Right ventricle myocardium inferior (tissue), 1 donor: ENCODE measurements around the gene NFATC2. TPM values are rescaled to one million over a fixed set of nuclear protein-coding genes. Genes with fewer than 3 reads are reported as not detected.
"Not testable (repeated sequence)": the region's sequence is repeated elsewhere in the genome, so short reads cannot be mapped to it uniquely, and the experiment has no call there.

Experiments used
- ATAC-seq: fragments of 200-7000 bp; cut with Tn5 transposase; one replicate; pipeline ENCODE4 v1.9.1; 2020; ENCODE audit warnings: mild to moderate bottlenecking, moderate library complexity
- DNase-seq: peaks from one replicate; pipeline ENCODE4 v3.0.0; 2021; ENCODE audit errors: missing footprints
- intact Hi-C: fragments of 100-400 bp; cut with DNase I; formaldehyde crosslinking; loops from one replicate; pipeline ENCODE4 v1.11.0; 2022
- total RNA-seq: library from RNA; stranded (reverse); fragmentation: NEBNext Ultra II Directional; extraction: Animal tissue kit (Norgen Biotek cat#: 25700); gene quantifications from one replicate; pipeline ENCODE4 v1.2.1, GENCODE V29; 2021
- donor health status: DM: no; HTN: yes; CAD: no; lungs with severe emphysema.

Gene NFATC2
- total RNA-seq, 1 donor from 2014 or later, result 2.1 TPM

GRCh38 chr20:51467956-51468626 is 74.4 kb downstream of the NFATC2 start:
- no peak for ATAC-seq
- DNase-seq, result no peak
- intact Hi-C loops, result no loop called here

GRCh38 chr20:51463998-51464397 is 78.5 kb downstream of the NFATC2 start:
- no peak for ATAC-seq
- intact Hi-C loops, result no loop called here
- no peak for DNase-seq

- DNase-seq, result no peak
- intact Hi-C loops, result no loop called here
- no peak for ATAC-seq
These were observed 79.0 kb downstream of the NFATC2 start for GRCh38 chr20:51463560-51463959.

- peak; percentile 95 for ATAC-seq
- peak; percentile 92 for DNase-seq
- intact Hi-C loops, result no loop called here
These were observed 79.8 kb downstream of the NFATC2 start for GRCh38 chr20:51462566-51463276.

- ATAC-seq, DNase-seq, intact Hi-C loops: not testable (repeated sequence)
These were observed 80.7 kb downstream of the NFATC2 start for GRCh38 chr20:51461846-51462245.

GRCh38 chr20:51461306-51461705 is 81.2 kb downstream of the NFATC2 start:
- ATAC-seq, result no peak
- intact Hi-C loops, result no loop called here
- DNase-seq, result no peak

GRCh38 chr20:51460569-51461265 is 81.8 kb downstream of the NFATC2 start:
- DNase-seq (no peak), ATAC-seq (no peak)
- intact Hi-C loops, result no loop called here

GRCh38 chr20:51460163-51460562 is 82.4 kb downstream of the NFATC2 start:
- DNase-seq (no peak), ATAC-seq (no peak)
- intact Hi-C loops, result no loop called here

GRCh38 chr20:51458751-51459439 is 83.6 kb downstream of the NFATC2 start:
- DNase-seq, result no peak
- no peak for ATAC-seq
- intact Hi-C loops, result loop anchor here (5.0 kb wide), 3 partner anchors 42 to 103 kb away; no protein-coding TSS in a partner anchor

- intact Hi-C loops, result loop anchor here (2.0 to 5.0 kb wide), 4 partner anchors 33 to 105 kb away; no protein-coding TSS in a partner anchor
- DNase-seq (no peak), ATAC-seq (no peak)
These were observed 85.0 kb downstream of the NFATC2 start for GRCh38 chr20:51457533-51457932.

GRCh38 chr20:51456511-51457509 is 85.7 kb downstream of the NFATC2 start:
- intact Hi-C loops, result loop anchor here (2.0 to 5.0 kb wide), 4 partner anchors 34 to 105 kb away; no protein-coding TSS in a partner anchor
- peak; percentile 95 for DNase-seq
- peak; percentile 98 for ATAC-seq

GRCh38 chr20:51454250-51454865 is 88.2 kb downstream of the NFATC2 start:
- ATAC-seq, result no peak
- intact Hi-C loops, result no loop called here
- DNase-seq, result no peak

- intact Hi-C loops, result no loop called here
- no peak for DNase-seq
- ATAC-seq, result no peak
These were observed 89.7 kb downstream of the NFATC2 start for GRCh38 chr20:51452734-51453365.

- DNase-seq, result no peak
- ATAC-seq, result no peak
These were observed 90.4 kb downstream of the NFATC2 start for GRCh38 chr20:51452091-51452613.

GRCh38 chr20:51451484-51451883 is 91.0 kb downstream of the NFATC2 start:
- intact Hi-C loops, result no loop called here
- no peak for DNase-seq
- no peak for ATAC-seq

More at GRCh38 chr20:51452091-51452613, 90.4 kb downstream of the NFATC2 start:
- intact Hi-C loops, result no loop called here

- intact Hi-C loops, result no loop called here
- DNase-seq, result no peak
- ATAC-seq, result no peak
These were observed 91.5 kb downstream of the NFATC2 start for GRCh38 chr20:51450984-51451383.

- ATAC-seq (no peak), DNase-seq (no peak)
- intact Hi-C loops, result no loop called here
These were observed 92.3 kb downstream of the NFATC2 start for GRCh38 chr20:51450221-51450712.
